NCI-H128 (cell line): ENCODE measurements around the gene PHAX.
"Not testable (repeated sequence)": the region's sequence is repeated elsewhere in the genome, so short reads cannot be mapped to it uniquely, and the experiment has no call there.

Experiments used
- DNase-seq: peaks from one replicate; lab custom pipeline; 2025; ENCODE audit not compliant: unreplicated experiment; lab: John Stamatoyannopoulos, UW

Gene PHAX

GRCh38 chr5:126603402-126603991, 2.8 kb downstream of the PHAX start:
- DNase-seq: no peak

- DNase-seq: no peak
Observed at GRCh38 chr5:126605525-126605924, 4.8 kb downstream of the PHAX start.

- no peak for DNase-seq
Observed at GRCh38 chr5:126610160-126610559, 9.4 kb downstream of the PHAX start.

- no peak for DNase-seq
Observed at GRCh38 chr5:126610616-126611015, 9.9 kb downstream of the PHAX start.

- DNase-seq: no peak
Observed at GRCh38 chr5:126613941-126614592, 13.3 kb downstream of the PHAX start.

- DNase-seq: no peak
Observed at GRCh38 chr5:126615286-126615685, 14.5 kb downstream of the PHAX start.

GRCh38 chr5:126617603-126618002, 16.9 kb downstream of the PHAX start:
- DNase-seq: not testable (repeated sequence)

GRCh38 chr5:126619781-126620180, 19.0 kb downstream of the PHAX start:
- DNase-seq: no peak

- DNase-seq: no peak
Observed at GRCh38 chr5:126624534-126624933, 23.8 kb downstream of the PHAX start.

GRCh38 chr5:126628102-126628501, 27.4 kb downstream of the PHAX start:
- DNase-seq: no peak

- DNase-seq: no peak
Observed at GRCh38 chr5:126631920-126632319, 31.2 kb downstream of the PHAX start.

GRCh38 chr5:126633552-126633951, 32.8 kb downstream of the PHAX start:
- no peak for DNase-seq

- no peak for DNase-seq
Observed at GRCh38 chr5:126635585-126635984, 34.8 kb downstream of the PHAX start.

GRCh38 chr5:126636956-126637355, 36.2 kb downstream of the PHAX start:
- DNase-seq: no peak

- no peak for DNase-seq
Observed at GRCh38 chr5:126640866-126641265, 40.1 kb downstream of the PHAX start.

- no peak for DNase-seq
Observed at GRCh38 chr5:126641387-126641786, 40.6 kb downstream of the PHAX start.

GRCh38 chr5:126645132-126645531, 44.4 kb downstream of the PHAX start:
- no peak for DNase-seq

- DNase-seq: no peak
Observed at GRCh38 chr5:126647071-126647470, 46.3 kb downstream of the PHAX start.

GRCh38 chr5:126648471-126648870, 47.7 kb downstream of the PHAX start:
- DNase-seq: no peak

- DNase-seq: not testable (repeated sequence)
Observed at GRCh38 chr5:126649057-126649456, 48.3 kb downstream of the PHAX start.

- DNase-seq: not testable (repeated sequence)
Observed at GRCh38 chr5:126649709-126650108, 49.0 kb downstream of the PHAX start.

GRCh38 chr5:126650463-126650862, 49.7 kb downstream of the PHAX start:
- DNase-seq: no peak

- no peak for DNase-seq
Observed at GRCh38 chr5:126651013-126651577, 50.3 kb downstream of the PHAX start.
